Measurements from ENCODE around the gene FN1.

DNA sequence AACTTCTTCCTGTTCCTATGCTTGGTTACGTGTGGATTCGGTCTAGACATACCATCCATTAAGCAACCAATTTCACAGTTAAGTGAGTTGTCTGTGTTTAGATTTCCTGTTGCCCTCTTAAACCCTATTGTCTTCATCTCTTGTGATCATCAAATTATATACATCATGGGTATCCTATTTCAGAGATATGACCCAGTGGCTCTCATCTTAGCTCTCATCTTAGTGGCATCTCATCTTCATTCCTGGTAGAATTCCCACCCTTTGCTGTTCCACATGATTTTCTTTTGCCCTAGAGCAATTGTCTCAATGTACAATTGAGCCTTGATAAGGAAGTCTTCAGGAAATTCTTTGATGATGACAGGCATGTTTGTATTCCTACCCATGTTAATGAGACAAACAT, 29.4 kb upstream of the FN1 start:
- TF ChIP-seq, protein P1, sequence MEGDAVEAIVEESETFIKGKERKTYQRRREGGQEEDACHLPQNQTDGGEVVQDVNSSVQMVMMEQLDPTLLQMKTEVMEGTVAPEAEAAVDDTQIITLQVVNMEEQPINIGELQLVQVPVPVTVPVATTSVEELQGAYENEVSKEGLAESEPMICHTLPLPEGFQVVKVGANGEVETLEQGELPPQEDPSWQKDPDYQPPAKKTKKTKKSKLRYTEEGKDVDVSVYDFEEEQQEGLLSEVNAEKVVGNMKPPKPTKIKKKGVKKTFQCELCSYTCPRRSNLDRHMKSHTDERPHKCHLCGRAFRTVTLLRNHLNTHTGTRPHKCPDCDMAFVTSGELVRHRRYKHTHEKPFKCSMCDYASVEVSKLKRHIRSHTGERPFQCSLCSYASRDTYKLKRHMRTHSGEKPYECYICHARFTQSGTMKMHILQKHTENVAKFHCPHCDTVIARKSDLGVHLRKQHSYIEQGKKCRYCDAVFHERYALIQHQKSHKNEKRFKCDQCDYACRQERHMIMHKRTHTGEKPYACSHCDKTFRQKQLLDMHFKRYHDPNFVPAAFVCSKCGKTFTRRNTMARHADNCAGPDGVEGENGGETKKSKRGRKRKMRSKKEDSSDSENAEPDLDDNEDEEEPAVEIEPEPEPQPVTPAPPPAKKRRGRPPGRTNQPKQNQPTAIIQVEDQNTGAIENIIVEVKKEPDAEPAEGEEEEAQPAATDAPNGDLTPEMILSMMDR (conservative IDR thresholded peaks at IDR 0.05; ENCODE audit: low read length) = no peak
- TF ChIP-seq EZH2phosphoT487 (IDR thresholded peaks at IDR 0.05; ENCODE audit: borderline replicate concordance) = no peak
